ENCODE measurements around the gene SIX2. TPM values are rescaled to one million over a fixed set of nuclear protein-coding genes. Genes with fewer than 3 reads are reported as not detected.
A peak's percentile ranks its signal among the peaks of the same experiment; 100 is the strongest.

Gene SIX2
- total and polyA plus RNA-seq, 2 donors (not counting 1 experiment from before 2014, with no cell fraction given) = not detected

DNA sequence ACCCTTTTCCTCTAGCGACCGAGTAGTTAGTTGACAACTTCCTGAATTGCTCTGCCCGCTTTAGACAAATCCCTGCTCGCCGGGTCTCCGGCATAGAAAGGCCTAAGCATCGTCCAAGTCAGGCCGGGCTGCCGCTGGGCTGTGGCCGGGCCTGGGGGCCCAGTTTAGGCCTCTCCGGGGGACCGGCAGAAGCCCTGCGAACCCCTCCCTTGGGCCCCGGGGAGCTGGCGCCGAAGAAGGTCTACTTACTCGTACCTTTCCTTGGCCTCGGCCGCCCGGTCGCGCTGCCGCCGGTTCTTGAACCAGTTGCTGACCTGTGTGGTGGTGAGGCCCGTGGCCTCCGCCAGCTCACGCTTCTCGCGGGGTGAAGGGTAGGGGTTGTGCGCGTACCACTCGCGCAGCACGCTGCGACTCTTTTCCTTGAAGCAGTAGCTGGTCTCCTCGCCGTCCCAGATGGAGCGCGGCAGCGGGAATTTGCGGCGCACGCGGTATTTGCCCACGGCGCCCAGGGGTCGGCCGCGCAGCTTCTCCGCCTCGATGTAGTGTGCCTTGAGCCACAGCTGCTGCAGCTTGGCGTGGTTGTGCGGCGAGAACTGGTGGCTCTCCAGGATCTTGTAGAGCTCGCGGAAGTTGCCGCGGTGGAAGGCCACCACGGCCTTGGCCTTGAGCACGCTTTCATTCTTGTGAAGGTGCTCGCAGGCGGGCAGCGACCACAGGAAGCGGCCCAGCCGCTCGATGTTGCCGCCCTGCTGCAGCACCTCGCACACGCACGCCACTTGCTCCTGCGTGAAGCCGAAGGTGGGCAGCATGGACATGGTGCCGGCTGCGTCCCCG, 739 bp downstream of the SIX2 start:
- Mint-ChIP-seq H3K27me3 (peaks cover 51% of the 10 kb centered on the region), H3K4me1 (peaks cover 51% of the 10 kb centered on the region), H3K9me3 (ENCODE audit: insufficient read depth) (no peaks in the 10 kb centered on the region), H3K4me3 (peak overlapping the region; percentile 86), H3K27ac (no peak overlapping the region)
- peaks cover 0 to 93% (median 63%) of the 10 kb centered on the region in 4 experiments for H3K27me3 ChIP-seq (replicated peaks in 1 of 4; ENCODE audit: control extremely low read depth in 1 of 4, control insufficient read depth in 3 of 4, insufficient read depth in 4 of 4, low read length in 3 of 4)
- peak overlapping the region; percentile 45 for H3K9ac ChIP-seq (ENCODE audit: low read length)
- no peaks in the 10 kb centered on the region for H4K20me1 ChIP-seq (ENCODE audit: control insufficient read depth, insufficient read depth, low read length, poor library complexity, severe bottlenecking)
- peaks cover 62 to 67% of the 10 kb centered on the region in 2 donors for H3K4me1 ChIP-seq (ENCODE audit: control insufficient read depth in 2 of 2, insufficient read depth in 2 of 2, low read length in 2 of 2)
- DNase-seq (peak; percentile 42), ATAC-seq (ENCODE audit: low read depth) (no peak)
- H3K27ac ChIP-seq (ENCODE audit: low read length in 2 of 2) = no peak overlapping the region
- intact Hi-C loops (cut with micrococcal nuclease) = no loop called here
- H3K36me3 ChIP-seq (replicated peaks in 1 of 2; ENCODE audit: control extremely low read depth in 1 of 2, control insufficient read depth in 1 of 2, extremely low read depth in 1 of 2, insufficient read depth in 2 of 2, low read length in 1 of 2) = no peaks in the 10 kb centered on the region
- peak overlapping the region; percentile 30 to 60 (median 40) for H3K4me3 ChIP-seq (ENCODE audit: control extremely low read depth in 1 of 5, extremely low read depth in 1 of 5, insufficient read depth in 1 of 5, low read depth in 2 of 5, low read length in 4 of 5)
- TF ChIP-seq, protein P1, sequence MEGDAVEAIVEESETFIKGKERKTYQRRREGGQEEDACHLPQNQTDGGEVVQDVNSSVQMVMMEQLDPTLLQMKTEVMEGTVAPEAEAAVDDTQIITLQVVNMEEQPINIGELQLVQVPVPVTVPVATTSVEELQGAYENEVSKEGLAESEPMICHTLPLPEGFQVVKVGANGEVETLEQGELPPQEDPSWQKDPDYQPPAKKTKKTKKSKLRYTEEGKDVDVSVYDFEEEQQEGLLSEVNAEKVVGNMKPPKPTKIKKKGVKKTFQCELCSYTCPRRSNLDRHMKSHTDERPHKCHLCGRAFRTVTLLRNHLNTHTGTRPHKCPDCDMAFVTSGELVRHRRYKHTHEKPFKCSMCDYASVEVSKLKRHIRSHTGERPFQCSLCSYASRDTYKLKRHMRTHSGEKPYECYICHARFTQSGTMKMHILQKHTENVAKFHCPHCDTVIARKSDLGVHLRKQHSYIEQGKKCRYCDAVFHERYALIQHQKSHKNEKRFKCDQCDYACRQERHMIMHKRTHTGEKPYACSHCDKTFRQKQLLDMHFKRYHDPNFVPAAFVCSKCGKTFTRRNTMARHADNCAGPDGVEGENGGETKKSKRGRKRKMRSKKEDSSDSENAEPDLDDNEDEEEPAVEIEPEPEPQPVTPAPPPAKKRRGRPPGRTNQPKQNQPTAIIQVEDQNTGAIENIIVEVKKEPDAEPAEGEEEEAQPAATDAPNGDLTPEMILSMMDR (IDR thresholded peaks at IDR 0.05) = no peak
- no peak for TF ChIP-seq EZH2 (IDR thresholded peaks at IDR 0.05; ENCODE audit: borderline replicate concordance, insufficient read depth, low read depth, low read length, poor library complexity, severe bottlenecking)
- H3K4me2 ChIP-seq (replicated peaks; ENCODE audit: low read depth, low read length, poor library complexity, severe bottlenecking) = peak overlapping the region; percentile 83
- 5% methylated on average over 75 of the region's 75 CpGs for WGBS (ENCODE audit: insufficient coverage)
- no peaks in the 10 kb centered on the region for H3K79me2 ChIP-seq (ENCODE audit: control insufficient read depth, insufficient read depth, low read length)
- POLR2A ChIA-PET = no interaction called here
- H2AFZ ChIP-seq (ENCODE audit: insufficient read depth, low read depth, low read length, poor library complexity, severe bottlenecking) = peak overlapping the region; percentile 57
- peaks cover 0 to 45% (median 0%) of the 10 kb centered on the region in 3 donors for H3K9me3 ChIP-seq (ENCODE audit: control extremely low read depth in 1 of 3, control insufficient read depth in 2 of 3, insufficient read depth in 1 of 3, low read length in 2 of 3)
- CTCF ChIA-PET = no interaction called here

DNA sequence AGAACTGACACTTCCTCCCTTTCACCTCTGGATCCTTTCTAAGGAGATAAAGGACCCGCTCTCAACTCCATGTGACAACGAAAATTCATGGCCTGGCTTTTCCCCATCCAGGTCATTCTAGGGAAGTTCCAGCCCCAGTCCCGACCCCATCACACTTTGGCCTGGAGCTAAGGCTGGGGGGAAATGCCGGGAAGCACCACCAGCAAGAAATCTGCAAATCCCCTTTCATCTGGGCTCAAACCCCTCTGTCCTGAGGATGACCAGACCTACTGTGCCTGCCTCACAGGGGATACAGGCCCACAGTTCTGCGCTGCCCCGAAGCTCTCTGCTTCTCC, 1.3 kb downstream of the SIX2 start:
- no peak for DNase-seq
- Histone ChIP-seq H3K4me1 (ENCODE audit: control insufficient read depth in 2 of 2, insufficient read depth in 2 of 2, low read length in 2 of 2) (peaks cover 56 to 63% of the 10 kb centered on the region in 2 donors), H3K4me2 (replicated peaks; ENCODE audit: low read depth, low read length, poor library complexity, severe bottlenecking) (peak overlapping the region; percentile 83), H3K27me3 (replicated peaks in 1 of 4; ENCODE audit: control extremely low read depth in 1 of 4, control insufficient read depth in 3 of 4, insufficient read depth in 4 of 4, low read length in 3 of 4) (peaks cover 0 to 93% (median 65%) of the 10 kb centered on the region in 4 experiments), H3K4me3 (ENCODE audit: control extremely low read depth in 1 of 5, extremely low read depth in 1 of 5, insufficient read depth in 1 of 5, low read depth in 2 of 5, low read length in 4 of 5) (peak overlapping the region in 1 of 5 experiments; percentile 60), H3K36me3 (replicated peaks in 1 of 2; ENCODE audit: control extremely low read depth in 1 of 2, control insufficient read depth in 1 of 2, extremely low read depth in 1 of 2, insufficient read depth in 2 of 2, low read length in 1 of 2) (no peaks in the 10 kb centered on the region), H3K9me3 (ENCODE audit: control extremely low read depth in 1 of 3, control insufficient read depth in 2 of 3, insufficient read depth in 1 of 3, low read length in 2 of 3) (peaks cover 0 to 46% (median 0%) of the 10 kb centered on the region in 3 donors), H4K20me1 (ENCODE audit: control insufficient read depth, insufficient read depth, low read length, poor library complexity, severe bottlenecking) (no peaks in the 10 kb centered on the region), H3K9ac (ENCODE audit: low read length) (peak overlapping the region; percentile 45), H3K79me2 (ENCODE audit: control insufficient read depth, insufficient read depth, low read length) (no peaks in the 10 kb centered on the region), H2AFZ (ENCODE audit: insufficient read depth, low read depth, low read length, poor library complexity, severe bottlenecking) (peak overlapping the region; percentile 57), H3K27ac (ENCODE audit: low read length in 2 of 2) (no peak overlapping the region)
- Mint-ChIP-seq H3K4me3 (peak overlapping the region; percentile 86), H3K27me3 (peaks cover 57% of the 10 kb centered on the region), H3K9me3 (ENCODE audit: insufficient read depth) (no peaks in the 10 kb centered on the region), H3K4me1 (peaks cover 51% of the 10 kb centered on the region), H3K27ac (no peak overlapping the region)
- TF ChIP-seq, protein P1 (IDR thresholded peaks at IDR 0.05) = no peak
- TF ChIP-seq EZH2 (IDR thresholded peaks at IDR 0.05; ENCODE audit: borderline replicate concordance, insufficient read depth, low read depth, low read length, poor library complexity, severe bottlenecking) = no peak
- intact Hi-C loops (cut with micrococcal nuclease) = no loop called here
- WGBS (ENCODE audit: insufficient coverage) = 27% methylated on average over 6 of the region's 6 CpGs
- ChIA-PET POLR2A (no interaction called here), CTCF (no interaction called here)
- ATAC-seq (ENCODE audit: low read depth) = no peak
